GM19438 (cell line): ENCODE measurements around the gene ATXN7L1.

Source experiments
- ATAC-seq: cut with Tn5 transposase; IDR thresholded peaks from one replicate; pipeline ENCODE4 v1.9.1; 2021; ENCODE audit warnings: low read depth; ENCODE audit not compliant: unreplicated experiment

Gene ATXN7L1

DNA sequence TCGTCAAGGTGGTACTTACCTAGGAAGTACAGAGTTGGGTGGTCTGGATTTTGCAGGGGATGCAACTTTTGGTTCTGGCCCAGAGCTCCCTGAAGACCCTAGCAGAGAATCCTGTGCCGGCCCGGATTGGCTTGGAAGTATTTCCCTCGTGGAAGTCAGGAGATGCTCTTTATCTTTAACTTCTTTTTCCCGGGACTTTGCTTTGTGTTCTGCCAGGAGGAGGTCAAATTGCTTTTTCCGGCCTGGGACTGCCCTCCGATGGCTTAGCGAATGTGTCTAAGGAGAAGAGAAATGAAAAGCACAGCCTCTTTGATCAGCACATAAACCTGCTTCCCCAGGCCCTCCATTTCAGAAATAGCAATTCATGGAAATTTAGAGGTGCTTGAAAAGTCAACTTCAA lies 238.1 kb downstream of the ATXN7L1 start:
- no peak for ATAC-seq

DNA sequence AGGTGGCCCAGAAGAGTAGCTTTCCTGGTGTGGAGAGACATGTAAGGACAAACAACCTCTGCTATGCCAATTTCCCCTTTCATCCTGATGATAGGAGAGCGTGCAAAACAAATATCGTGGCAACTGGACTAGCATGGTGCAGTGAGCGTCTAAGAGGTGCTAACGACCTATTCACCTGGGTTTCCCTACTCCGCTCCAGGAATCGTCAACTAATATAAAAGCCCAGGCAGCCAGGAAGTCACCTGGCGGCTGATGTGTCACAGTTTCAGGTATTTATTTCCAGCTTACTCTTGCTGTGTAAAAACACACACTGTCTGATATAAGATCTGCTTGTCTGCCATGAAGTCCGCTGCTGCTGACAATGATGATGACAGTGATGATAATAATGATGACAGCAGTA lies 238.6 kb downstream of the ATXN7L1 start:
- ATAC-seq = no peak

GRCh38 chr7:105636982-105637381 lies 239.4 kb downstream of the ATXN7L1 start:
- no peak for ATAC-seq

- no peak for ATAC-seq
Observed at GRCh38 chr7:105635197-105635596, 241.2 kb downstream of the ATXN7L1 start.

- no peak for ATAC-seq
Observed at GRCh38 chr7:105625986-105626385, 250.4 kb downstream of the ATXN7L1 start.

DNA sequence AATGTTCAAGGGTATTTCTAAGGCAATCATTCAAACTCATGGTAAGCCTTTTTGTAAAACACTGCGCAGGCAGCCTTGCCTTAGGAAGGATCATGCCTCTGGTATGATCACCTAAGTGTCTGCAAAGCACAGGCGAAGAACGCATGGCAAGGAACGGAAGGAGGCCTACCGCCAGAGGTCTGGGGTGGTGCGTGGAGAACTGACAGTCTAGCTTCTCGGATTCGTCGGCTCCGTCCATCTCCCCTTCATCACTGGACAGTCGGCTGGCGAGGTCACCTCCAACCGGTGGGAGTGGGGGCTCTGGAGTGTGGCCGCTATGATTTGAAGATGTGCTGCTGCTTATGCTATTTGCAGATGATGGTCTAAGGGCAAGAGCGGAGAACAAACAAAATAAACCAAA lies 252.5 kb downstream of the ATXN7L1 start:
- ATAC-seq = no peak

DNA sequence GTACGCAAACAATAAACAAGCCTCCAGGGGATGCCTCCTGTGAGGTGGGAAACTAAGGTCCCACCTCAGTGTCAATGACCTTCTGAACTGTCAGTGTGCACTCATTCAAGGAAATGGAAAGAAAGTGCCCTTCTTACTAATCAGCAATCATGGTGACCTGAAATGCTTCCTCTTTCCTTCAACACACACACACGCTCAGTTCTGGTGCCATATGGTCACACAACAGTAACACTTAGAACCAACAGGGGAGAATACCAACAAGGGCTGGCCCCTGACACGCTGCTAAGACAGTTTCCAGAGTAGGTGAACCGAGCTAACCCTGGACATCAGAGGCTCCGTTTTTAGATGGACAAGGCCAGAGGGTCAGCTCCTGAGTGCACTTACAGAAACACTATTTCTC lies 253.0 kb downstream of the ATXN7L1 start:
- ATAC-seq = no peak

DNA sequence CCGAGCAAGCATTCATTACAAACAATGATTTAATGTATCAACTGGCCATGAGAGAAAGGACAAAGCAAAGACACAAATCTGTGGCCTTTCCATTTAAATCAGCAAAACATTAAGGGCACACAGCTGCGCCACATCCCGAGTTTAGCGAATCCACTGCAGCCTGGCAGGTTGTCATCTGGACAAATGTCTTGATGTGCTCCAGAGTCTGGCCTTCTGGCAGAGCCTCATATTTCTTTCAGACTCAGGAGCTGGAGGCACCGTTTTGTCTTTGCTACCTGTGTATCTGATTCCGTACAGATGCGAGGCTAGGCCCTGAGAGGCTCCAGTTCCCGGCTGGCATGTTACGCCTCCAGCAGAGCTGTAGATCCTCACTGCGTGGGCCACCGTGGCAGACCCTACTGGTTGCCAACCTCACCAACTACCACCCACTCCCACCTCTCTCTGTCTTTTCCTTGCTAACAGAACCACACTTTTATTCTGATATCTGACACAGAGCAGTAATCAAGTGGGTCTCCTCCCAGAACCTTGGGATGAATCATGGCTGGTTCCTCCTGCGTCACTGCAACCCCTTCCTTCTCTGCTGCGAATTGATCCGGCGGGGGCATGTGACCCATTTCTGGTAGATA lies 254.2 kb downstream of the ATXN7L1 start:
- ATAC-seq = no peak

DNA sequence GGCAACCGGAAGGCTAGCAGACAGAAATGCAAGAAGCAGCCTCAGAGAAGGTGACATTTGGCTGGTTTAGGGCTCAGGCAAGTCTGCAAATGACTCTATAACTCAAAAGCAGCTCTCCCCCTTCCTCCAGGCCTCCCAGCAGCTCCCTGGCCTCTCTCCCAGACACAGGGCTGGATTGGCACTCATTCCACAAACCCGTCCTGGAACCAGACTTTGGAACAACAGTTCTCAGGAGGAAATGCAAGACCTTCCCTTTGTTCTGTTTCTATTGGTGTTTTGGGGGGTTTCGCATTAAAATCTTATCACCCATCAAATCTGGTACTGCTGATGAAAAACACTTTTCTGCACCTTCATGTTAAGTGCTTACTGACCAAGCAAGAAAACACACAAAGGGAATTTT lies 254.8 kb downstream of the ATXN7L1 start:
- no peak for ATAC-seq

DNA sequence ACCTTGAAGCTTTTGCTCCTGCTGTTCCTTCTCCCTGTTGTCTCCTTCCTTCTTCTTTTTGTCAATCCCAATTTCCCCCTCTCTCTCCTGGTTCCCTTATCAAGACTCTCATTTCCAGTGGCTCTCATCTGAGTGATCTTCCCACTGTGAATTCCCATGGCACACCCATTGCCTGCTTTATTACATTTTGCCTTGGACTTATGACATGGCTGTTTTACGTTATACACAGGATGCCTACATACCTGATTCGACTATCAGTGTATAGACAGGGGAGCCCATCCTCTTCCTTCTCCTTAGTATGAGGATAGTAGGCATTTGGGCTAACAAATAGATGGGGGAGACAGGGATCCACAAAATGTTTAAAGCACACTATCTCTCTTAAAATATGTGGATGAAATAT lies 255.2 kb downstream of the ATXN7L1 start:
- no peak for ATAC-seq

- ATAC-seq = no peak
Observed at GRCh38 chr7:105619590-105619989, 256.8 kb downstream of the ATXN7L1 start.

DNA sequence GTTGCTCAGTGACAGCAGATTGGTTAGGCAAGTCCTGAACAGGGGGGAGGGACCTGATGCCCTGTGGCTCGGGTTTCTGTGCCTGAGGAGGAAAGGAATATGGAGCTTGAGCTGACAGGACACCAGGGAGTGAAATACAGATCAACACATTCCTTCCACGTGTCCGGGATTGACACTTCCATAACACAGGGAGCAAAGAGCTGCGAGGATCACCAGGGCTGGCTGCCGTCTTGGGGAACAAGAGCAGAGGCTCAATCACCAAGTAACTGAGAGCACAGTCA lies 258.4 kb downstream of the ATXN7L1 start:
- ATAC-seq = no peak

DNA sequence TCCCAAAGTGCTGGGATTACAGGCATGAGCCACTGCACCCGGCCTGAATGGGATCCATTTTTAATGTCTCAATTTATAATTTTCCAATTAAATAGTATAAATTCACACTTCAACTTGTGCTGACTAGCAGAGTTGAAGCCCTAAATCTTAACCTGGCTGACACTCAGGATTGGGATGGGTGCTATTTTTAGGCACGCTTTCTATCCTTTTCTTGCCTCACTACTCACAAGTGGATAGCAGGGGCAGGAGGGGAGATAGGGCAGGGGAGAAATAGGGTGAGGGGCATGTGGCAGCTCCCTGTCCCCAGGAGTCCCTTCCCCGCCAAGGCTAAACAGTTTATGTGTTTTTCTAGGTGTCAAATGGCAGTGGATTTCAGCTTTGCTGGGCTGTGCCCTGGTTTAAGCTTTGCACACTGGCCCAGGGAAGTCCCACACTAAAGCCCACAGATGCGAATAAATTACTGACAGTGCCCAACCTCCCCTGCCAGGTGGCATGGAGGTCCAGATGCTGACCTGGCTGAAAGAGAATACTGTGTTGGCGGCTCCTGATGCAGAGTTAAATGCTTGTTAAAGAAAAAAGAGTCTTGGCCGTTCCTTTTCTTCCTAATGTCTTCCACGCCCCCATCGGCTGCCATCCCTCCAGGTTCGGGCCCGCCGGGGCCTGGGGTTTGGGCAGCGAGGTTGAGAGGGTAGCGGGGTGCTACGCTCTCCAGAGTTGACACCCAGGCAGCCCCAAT lies 259.0 kb downstream of the ATXN7L1 start:
- no peak for ATAC-seq

- ATAC-seq = no peak
Observed at GRCh38 chr7:105614341-105614840, 262.0 kb downstream of the ATXN7L1 start.

GRCh38 chr7:105613611-105614330 lies 262.6 kb downstream of the ATXN7L1 start:
- no peak for ATAC-seq

DNA sequence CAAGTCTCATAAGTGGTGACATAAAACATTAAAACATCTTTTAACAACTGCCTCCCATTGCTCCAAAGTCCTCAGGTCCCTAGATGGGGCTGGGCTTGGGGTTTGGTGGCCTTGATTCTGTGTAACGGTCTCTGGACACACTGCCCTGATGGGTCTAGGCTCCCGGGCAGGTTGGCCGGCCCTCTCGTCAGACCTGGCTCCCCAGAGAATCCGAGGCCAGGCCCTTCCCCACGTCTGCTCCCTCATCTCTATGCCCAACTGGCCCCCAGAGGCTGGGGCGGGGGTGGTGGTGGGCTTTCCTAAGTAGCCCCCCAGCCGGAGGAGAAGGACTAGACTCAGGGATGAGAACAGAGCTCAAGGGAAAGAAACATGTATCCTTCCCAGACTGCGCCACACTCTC lies 263.6 kb downstream of the ATXN7L1 start:
- ATAC-seq = no peak

- no peak for ATAC-seq
Observed at GRCh38 chr7:105611856-105612775, 264.3 kb downstream of the ATXN7L1 start.

- no peak for ATAC-seq
Observed at GRCh38 chr7:105610165-105610930, 266.1 kb downstream of the ATXN7L1 start.

DNA sequence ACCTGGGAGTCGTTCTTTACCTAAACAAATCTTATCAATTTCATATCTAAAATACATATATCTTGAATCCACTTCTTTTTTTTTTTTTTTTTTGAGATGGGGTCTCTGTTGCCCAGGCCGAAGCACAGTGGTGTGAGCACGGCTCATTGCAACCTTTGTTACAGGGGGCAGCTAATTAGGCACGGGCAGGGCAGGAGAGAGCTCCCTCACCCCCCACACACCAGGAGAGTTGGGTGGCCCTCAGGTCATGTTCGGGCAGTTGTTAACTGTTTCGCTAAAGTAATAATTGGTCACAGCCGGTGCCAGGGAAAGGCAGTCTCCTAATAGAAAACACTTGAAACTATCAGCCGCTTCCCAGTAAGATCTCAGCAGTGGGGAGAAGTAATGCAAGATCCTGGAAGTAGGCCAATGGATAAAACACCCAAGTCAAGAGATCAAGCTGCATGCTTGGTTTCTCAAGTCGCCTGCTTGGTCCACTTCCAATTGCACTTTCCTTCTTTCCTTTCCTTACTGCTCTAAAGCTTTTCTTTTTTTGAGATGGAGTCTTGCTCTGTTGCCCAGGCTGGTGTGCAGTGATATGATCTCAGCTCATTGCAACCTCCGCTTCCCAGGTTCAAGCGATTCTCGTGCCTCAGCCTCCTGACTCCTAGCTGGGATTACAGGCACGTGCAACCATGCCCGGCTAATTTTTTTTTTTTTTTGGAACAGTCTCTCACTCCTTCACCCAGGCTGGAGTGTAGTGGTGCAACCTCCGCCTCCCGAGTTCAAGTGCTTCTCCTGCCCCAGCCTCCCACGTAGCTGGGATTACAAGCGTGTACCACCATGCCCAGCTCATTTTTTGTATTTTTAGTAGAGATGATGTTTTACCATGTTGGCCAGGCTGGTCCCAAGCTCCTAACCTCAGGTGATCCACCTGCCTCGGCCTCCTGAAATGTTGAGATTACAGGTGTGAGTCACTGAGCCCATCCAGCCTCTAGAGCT lies 273.8 kb downstream of the ATXN7L1 start:
- ATAC-seq = no peak
